K562 (cell line): ENCODE data around the gene CACNA1I. TPM values are rescaled to one million over a fixed set of nuclear protein-coding genes. Genes with fewer than 3 reads are reported as not detected.

ENCODE experiments used
- ARHGAP35 ChIP-seq: fragments of 450-650 bp; IDR thresholded peaks from 2 replicates; pipeline ENCODE4 v1.6.1; 2018; ENCODE audit not compliant: partially characterized antibody
- CHD1 ChIP-seq: fragments of 200-600 bp; sonication (generic); IDR thresholded peaks from one replicate; pipeline ENCODE4 v1.6.1; 2012; ENCODE audit warnings: mild to moderate bottlenecking, moderate library complexity, low read length, inconsistent platforms
- FUS ChIP-seq: fragments of 200-400 bp; formaldehyde crosslinking; optimal IDR thresholded peaks from 2 replicates; pipeline ENCODE3; 2017; ENCODE audit warnings: low read depth, low read length
- GMEB1 ChIP-seq: fragments of 250-450 bp; sonication (Bioruptor Pico); IDR thresholded peaks from 2 replicates; pipeline ENCODE4 v1.4.0; 2020; ENCODE audit warnings: mild to moderate bottlenecking
- POLR3G ChIP-seq: IDR thresholded peaks from 2 replicates; pipeline ENCODE4 v1.6.1; 2011; ENCODE audit not compliant: insufficient read length, insufficient replicate concordance; ENCODE audit errors: extremely low read depth
- SMARCC2 ChIP-seq: fragments of 450-650 bp; IDR thresholded peaks from 2 replicates; pipeline ENCODE4 v1.6.1; 2017; ENCODE audit warnings: antibody characterized with exemption, moderate library complexity, mild to moderate bottlenecking, low read depth
- SP2 ChIP-seq: IDR thresholded peaks from 2 replicates; pipeline ENCODE4 v1.6.1; 2011; ENCODE audit warnings: mild to moderate bottlenecking, low read depth, low read length, moderate library complexity; ENCODE audit not compliant: poor library complexity, severe bottlenecking; ENCODE audit errors: extremely low read depth
- ZNF12 ChIP-seq: sonication (generic); formaldehyde crosslinking; IDR thresholded peaks from 2 replicates; pipeline ENCODE4 v1.4.0; 2020; ENCODE audit warnings: mild to moderate bottlenecking, missing genetic modification reagents
- ZNF717 ChIP-seq: fragments of 250-450 bp; sonication (Bioruptor Pico); IDR thresholded peaks from 2 replicates; pipeline ENCODE4 v1.5.0; 2021
- polyA plus RNA-seq, 8 experiments: library from polyadenylated mRNA; depleted of rRNA in 4 of 8; stranded (reverse) in 5 of 8; unstranded in 3 of 8; fragments of >200 nt; fragmentation: Nextera tagmentation in 2 of 8; fragmentation: Illumina TruSeq in 1 of 8; extraction: Ambion mirVana in 2 of 8; extraction: Trizol in 1 of 8; gene quantifications; 2 replicates each; pipeline versions ENCODE4 v1.2.1 to v1.2.3, GENCODE V29; 2011 to 2014; ENCODE audit warnings: inconsistent platforms in 1 of 8, missing spikeins in 1 of 8
- total RNA-seq, 7 experiments: library from RNA; depleted of rRNA in 6 of 7; stranded (reverse); fragments of >200 nt in 6 of 7; fragmentation: Illumina TruSeq in 2 of 7; extraction: Trizol in 2 of 7; gene quantifications; 2 replicates each; pipeline versions ENCODE4 v1.2.1 to v1.2.3, GENCODE V29; 2011 to 2021; ENCODE audit warnings: low replicate concordance in 1 of 7
- TF ChIP-seq, protein P1 (sequence below): sonication (generic); formaldehyde crosslinking; IDR thresholded peaks from 2 replicates; pipeline ENCODE4 v1.8.0; 2023; ENCODE audit warnings: missing genetic modification reagents, mild to moderate bottlenecking, borderline replicate concordance
- TF ChIP-seq, protein P2 (sequence below): sonication (generic); formaldehyde crosslinking; IDR thresholded peaks from 2 replicates; pipeline ENCODE4 v1.9.0; 2022; ENCODE audit warnings: mild to moderate bottlenecking, missing genetic modification reagents

The CACNA1I gene
- total and polyA plus RNA-seq, 9 of the 15 experiments (the other 6 are each of a cell fraction or from before 2014, with no cell fraction given): 0.01 to 0.79 (median 0.32) TPM; not detected in 1

DNA sequence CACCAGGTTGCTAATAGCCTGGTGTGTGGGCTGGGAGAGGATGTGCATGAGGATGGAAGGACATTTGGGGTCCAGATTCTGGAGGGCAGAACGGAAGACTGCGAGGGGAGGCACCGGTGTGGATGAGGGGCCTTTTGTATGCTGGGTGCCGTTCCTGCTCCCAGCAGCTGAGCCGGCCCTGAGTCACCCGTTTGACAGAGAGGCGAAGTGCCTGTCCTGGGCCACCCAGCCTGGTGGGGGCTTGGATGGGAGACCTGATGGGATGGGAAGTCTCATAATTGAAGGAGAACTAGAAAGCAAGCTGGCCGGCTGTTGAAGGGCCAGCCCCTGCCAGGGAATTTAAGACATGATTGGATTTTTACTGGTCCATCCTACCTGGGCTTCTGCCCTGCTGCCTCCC lies 10.8 kb downstream of the CACNA1I start (continued):
- TF ChIP-seq, protein P1, sequence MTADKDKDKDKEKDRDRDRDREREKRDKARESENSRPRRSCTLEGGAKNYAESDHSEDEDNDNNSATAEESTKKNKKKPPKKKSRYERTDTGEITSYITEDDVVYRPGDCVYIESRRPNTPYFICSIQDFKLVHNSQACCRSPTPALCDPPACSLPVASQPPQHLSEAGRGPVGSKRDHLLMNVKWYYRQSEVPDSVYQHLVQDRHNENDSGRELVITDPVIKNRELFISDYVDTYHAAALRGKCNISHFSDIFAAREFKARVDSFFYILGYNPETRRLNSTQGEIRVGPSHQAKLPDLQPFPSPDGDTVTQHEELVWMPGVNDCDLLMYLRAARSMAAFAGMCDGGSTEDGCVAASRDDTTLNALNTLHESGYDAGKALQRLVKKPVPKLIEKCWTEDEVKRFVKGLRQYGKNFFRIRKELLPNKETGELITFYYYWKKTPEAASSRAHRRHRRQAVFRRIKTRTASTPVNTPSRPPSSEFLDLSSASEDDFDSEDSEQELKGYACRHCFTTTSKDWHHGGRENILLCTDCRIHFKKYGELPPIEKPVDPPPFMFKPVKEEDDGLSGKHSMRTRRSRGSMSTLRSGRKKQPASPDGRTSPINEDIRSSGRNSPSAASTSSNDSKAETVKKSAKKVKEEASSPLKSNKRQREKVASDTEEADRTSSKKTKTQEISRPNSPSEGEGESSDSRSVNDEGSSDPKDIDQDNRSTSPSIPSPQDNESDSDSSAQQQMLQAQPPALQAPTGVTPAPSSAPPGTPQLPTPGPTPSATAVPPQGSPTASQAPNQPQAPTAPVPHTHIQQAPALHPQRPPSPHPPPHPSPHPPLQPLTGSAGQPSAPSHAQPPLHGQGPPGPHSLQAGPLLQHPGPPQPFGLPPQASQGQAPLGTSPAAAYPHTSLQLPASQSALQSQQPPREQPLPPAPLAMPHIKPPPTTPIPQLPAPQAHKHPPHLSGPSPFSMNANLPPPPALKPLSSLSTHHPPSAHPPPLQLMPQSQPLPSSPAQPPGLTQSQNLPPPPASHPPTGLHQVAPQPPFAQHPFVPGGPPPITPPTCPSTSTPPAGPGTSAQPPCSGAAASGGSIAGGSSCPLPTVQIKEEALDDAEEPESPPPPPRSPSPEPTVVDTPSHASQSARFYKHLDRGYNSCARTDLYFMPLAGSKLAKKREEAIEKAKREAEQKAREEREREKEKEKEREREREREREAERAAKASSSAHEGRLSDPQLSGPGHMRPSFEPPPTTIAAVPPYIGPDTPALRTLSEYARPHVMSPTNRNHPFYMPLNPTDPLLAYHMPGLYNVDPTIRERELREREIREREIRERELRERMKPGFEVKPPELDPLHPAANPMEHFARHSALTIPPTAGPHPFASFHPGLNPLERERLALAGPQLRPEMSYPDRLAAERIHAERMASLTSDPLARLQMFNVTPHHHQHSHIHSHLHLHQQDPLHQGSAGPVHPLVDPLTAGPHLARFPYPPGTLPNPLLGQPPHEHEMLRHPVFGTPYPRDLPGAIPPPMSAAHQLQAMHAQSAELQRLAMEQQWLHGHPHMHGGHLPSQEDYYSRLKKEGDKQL (CRISPR knock-in tag): no peak
- TF ChIP-seq FUS (no peak), SMARCC2 (no peak), ARHGAP35 (no peak), POLR3G (no peak), ZNF717 (CRISPR knock-in tag) (no peak), ZNF12 (no peak), SP2 (no peak), CHD1 (no peak), GMEB1 (CRISPR knock-in tag) (no peak)
- TF ChIP-seq, protein P2, sequence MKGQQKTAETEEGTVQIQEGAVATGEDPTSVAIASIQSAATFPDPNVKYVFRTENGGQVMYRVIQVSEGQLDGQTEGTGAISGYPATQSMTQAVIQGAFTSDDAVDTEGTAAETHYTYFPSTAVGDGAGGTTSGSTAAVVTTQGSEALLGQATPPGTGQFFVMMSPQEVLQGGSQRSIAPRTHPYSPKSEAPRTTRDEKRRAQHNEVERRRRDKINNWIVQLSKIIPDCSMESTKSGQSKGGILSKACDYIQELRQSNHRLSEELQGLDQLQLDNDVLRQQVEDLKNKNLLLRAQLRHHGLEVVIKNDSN (CRISPR knock-in tag): no peak
